Sciatic nerve (tissue), 2 donors: ENCODE data around the gene LBP. TPM values are rescaled to one million over a fixed set of nuclear protein-coding genes. Genes with fewer than 3 reads are reported as not detected.
"Not testable (repeated sequence)": the region's sequence is repeated elsewhere in the genome, so short reads cannot be mapped to it uniquely, and the experiment has no call there.

Source experiments
- ATAC-seq: fragments of 200-7000 bp; cut with Tn5 transposase; one replicate; pipeline ENCODE4 v1.9.1; 2020; ENCODE audit warnings: mild to moderate bottlenecking, moderate library complexity
- DNase-seq: peaks from one replicate; pipeline ENCODE4 v3.0.0-alpha.2; 2020; ENCODE audit warnings: low spot score
- intact Hi-C: fragments of 100-400 bp; cut with DNase I; formaldehyde crosslinking; loops from one replicate; pipeline ENCODE4 v1.14.2; 2022
- total RNA-seq: library from RNA; stranded (reverse); fragmentation: NEBNext Ultra II Directional; extraction: Animal tissue kit (Norgen Biotek cat#: 25700); gene quantifications from one replicate; pipeline ENCODE4 v1.2.1, GENCODE V29; 2021
- donor health status: DM: no; HTN: no; CAD: no.
- donor health status: DM: no; HTN: no; CAD: no.

LBP gene
- total RNA-seq, 1 donor from 2014 or later: 0.40 TPM

GRCh38 chr20:38315290-38315966, 30.9 kb upstream of the LBP start:
- DNase-seq (no peak), ATAC-seq (peak; percentile 51)
- intact Hi-C loops: no loop called here

- DNase-seq (no peak), ATAC-seq (no peak)
- intact Hi-C loops: no loop called here
Observed at GRCh38 chr20:38316341-38316740, 29.9 kb upstream of the LBP start.

- intact Hi-C loops: no loop called here
- ATAC-seq (no peak), DNase-seq (no peak)
Observed at GRCh38 chr20:38317422-38317821, 28.9 kb upstream of the LBP start.

GRCh38 chr20:38320221-38320620, 26.1 kb upstream of the LBP start:
- DNase-seq (no peak), ATAC-seq (no peak)
- intact Hi-C loops: no loop called here

- intact Hi-C loops: no loop called here
- ATAC-seq (peak; percentile 83), DNase-seq (peak; percentile 74)
Observed at GRCh38 chr20:38321959-38322598, 24.2 kb upstream of the LBP start.

GRCh38 chr20:38324159-38324558, 22.1 kb upstream of the LBP start:
- ATAC-seq (no peak), DNase-seq (no peak)
- intact Hi-C loops: no loop called here

GRCh38 chr20:38325167-38325566, 21.1 kb upstream of the LBP start:
- DNase-seq (no peak), ATAC-seq (no peak)
- intact Hi-C loops: no loop called here

- intact Hi-C loops: no loop called here
- ATAC-seq (no peak), DNase-seq (no peak)
Observed at GRCh38 chr20:38325905-38326304, 20.4 kb upstream of the LBP start.

GRCh38 chr20:38326309-38326708, 20.0 kb upstream of the LBP start:
- no peak for ATAC-seq
- intact Hi-C loops: no loop called here
- DNase-seq: no peak

- DNase-seq (no peak), ATAC-seq (no peak)
- intact Hi-C loops: no loop called here
Observed at GRCh38 chr20:38330638-38331037, 15.6 kb upstream of the LBP start.

GRCh38 chr20:38331245-38331644, 15.0 kb upstream of the LBP start:
- DNase-seq: no peak
- intact Hi-C loops: no loop called here
- ATAC-seq: no peak

GRCh38 chr20:38331814-38332213, 14.5 kb upstream of the LBP start:
- ATAC-seq: no peak
- intact Hi-C loops: no loop called here

GRCh38 chr20:38334016-38334415, 12.3 kb upstream of the LBP start:
- no peak for ATAC-seq
- DNase-seq: no peak
- intact Hi-C loops: no loop called here

More at GRCh38 chr20:38331814-38332213, 14.5 kb upstream of the LBP start:
- no peak for DNase-seq

GRCh38 chr20:38336726-38337125, 9.6 kb upstream of the LBP start:
- intact Hi-C loops: no loop called here
- ATAC-seq (no peak), DNase-seq (no peak)

- intact Hi-C loops: no loop called here
- DNase-seq: peak; percentile 70
- ATAC-seq: peak; percentile 80
Observed at GRCh38 chr20:38337561-38338140, 8.6 kb upstream of the LBP start.

- intact Hi-C loops: no loop called here
- ATAC-seq: peak; percentile 38
- no peak for DNase-seq
Observed at GRCh38 chr20:38338849-38339520, 7.3 kb upstream of the LBP start.

- intact Hi-C loops, DNase-seq, ATAC-seq: not testable (repeated sequence)
Observed at GRCh38 chr20:38339521-38339896, 6.8 kb upstream of the LBP start.

GRCh38 chr20:38339997-38340396, 6.3 kb upstream of the LBP start:
- DNase-seq: no peak

GRCh38 chr20:38340693-38341092, 5.6 kb upstream of the LBP start:
- DNase-seq (no peak), ATAC-seq (no peak)
- intact Hi-C loops: no loop called here

More at GRCh38 chr20:38339997-38340396, 6.3 kb upstream of the LBP start:
- no peak for ATAC-seq
- intact Hi-C loops: no loop called here

GRCh38 chr20:38342216-38342615, 4.1 kb upstream of the LBP start:
- intact Hi-C loops: no loop called here
- DNase-seq (no peak), ATAC-seq (no peak)
